Stimulated activated CD8-positive, alpha-beta memory T cell treated with anti-CD3 and anti-CD28 coated beads, Interleukin-7, amount 100 ng/mL, for 4 hours (primary cell): ENCODE measurements around the gene AADACL2.
"Not testable (repeated sequence)": the region's sequence is repeated elsewhere in the genome, so short reads cannot be mapped to it uniquely, and the experiment has no call there.

Experiments
- DNase-seq, 2 donors: peaks; one replicate each; pipeline ENCODE4 v3.0.0-alpha.2; 2020; ENCODE audit warnings: low read depth in 2 of 2

Gene AADACL2, protein sequence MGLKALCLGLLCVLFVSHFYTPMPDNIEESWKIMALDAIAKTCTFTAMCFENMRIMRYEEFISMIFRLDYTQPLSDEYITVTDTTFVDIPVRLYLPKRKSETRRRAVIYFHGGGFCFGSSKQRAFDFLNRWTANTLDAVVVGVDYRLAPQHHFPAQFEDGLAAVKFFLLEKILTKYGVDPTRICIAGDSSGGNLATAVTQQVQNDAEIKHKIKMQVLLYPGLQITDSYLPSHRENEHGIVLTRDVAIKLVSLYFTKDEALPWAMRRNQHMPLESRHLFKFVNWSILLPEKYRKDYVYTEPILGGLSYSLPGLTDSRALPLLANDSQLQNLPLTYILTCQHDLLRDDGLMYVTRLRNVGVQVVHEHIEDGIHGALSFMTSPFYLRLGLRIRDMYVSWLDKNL

DNA sequence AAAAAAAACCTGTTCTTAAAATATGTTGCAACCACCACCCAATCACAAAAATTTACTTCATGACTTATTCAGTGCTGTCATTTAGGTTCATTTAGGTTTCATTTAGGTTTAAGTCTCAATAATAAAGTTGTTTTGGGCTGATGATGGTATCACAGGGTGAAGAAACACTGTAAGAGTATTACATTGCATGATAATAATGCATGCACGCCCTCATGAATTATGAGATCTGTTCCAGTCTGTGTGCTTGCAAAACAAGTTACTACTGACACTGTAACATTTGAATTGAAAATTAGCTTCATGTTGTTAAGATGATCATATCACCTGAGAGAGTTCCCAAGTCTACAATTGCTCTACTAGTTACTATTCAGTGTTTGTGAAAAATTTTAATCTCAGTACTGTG, at the start of gene AADACL2:
TSS of gene AADACL2 (plus strand) at position 315 of the 400 bp plus-strand sequence. CDS start 109 bp downstream, outside the sequence.
- DNase-seq, result no peak

DNA sequence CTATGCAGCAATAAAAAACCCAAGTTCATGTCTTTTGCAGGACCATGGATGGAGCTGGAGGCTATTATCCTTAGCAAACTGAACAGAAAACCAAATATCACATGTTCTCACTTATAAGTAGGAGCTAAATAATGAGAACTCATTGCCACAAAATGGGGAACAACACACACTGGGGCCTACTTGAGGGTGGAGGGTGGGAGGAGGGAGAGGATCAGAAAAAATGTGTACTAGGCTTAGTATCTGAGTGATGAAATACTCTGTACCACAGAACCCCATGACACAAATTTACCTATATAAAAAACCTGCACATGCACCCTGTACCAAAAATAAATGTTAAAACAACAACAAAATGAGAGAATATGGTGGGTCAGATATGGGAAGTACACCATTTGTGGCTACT, 49.6 kb upstream of the AADACL2 start:
- DNase-seq, result no peak

DNA sequence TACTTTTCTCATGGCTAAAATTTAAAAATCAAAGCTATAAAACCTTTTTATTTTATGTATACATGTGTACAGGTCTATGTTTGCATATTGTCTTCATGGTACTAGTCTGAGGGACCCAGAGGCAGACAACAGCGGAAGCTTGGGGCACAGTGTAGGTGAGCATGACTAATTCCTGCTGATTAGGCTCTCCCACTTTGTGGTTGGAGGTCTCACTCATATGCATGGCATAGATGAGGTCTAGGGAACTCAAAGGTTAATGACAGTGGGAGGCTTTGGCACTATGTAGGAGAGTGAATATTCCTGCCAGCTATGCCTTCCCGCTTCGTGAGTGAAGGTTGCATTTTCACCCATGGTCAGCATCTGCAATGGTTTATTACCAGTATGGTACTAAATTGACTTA, 47.5 kb upstream of the AADACL2 start:
- no peak for DNase-seq

DNA sequence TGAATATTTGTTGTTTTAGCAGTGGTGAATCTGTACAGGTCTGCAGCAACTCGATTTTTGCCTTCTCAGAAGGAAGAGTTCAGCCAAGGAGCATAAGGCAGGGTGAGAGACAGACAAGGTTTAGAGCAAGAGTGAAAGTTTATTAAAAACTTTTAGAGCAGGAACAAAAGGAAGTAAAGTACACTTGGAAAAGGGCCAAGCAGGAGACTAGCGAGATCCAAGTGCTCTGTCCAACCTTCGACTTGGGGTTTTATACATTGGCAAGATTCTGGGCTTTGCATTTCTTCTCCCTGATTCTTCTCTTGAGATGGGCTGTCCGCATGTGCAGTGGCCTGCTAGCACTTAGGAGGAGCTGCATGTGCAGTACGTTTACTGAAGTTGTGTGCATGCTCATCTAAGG, 46.7 kb upstream of the AADACL2 start:
- DNase-seq, result no peak

DNA sequence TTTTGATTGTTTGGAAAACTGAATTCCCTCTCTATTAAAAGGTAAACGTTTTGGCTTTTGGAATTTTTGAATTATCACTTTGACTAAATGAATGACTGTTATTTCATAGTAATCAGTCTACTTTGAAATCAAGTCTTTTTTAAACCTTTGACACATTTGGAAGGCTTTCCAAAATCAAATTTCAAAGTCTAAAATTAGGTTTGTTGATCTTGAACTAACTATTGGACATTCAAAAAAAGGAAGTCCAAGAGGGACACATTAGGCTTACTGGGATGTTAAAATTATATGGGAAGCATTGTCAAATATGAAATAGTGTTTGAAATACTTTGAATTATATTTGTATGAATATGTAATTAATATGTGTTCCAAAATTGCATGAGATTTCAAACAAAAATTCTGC, 45.2 kb upstream of the AADACL2 start:
- DNase-seq, result no peak

DNA sequence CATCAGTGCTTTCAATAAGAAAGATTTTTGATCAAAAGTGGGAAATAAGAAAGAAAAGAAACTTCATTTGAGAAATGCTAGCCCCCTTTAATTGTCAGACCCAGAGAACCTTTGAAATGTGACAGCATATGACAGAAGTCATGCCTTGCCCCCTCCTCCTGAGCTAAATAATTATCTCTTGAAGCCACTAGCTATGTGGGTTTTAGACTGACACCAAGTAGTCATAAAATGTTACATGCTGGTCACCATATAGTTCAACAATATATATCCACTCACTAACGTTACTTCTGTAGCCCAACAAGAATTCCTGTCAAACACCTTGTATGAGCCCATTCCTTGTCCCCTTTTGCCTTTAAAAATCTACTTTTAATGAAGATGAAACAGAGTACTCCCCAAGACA, 43.1 kb upstream of the AADACL2 start:
- no peak for DNase-seq

DNA sequence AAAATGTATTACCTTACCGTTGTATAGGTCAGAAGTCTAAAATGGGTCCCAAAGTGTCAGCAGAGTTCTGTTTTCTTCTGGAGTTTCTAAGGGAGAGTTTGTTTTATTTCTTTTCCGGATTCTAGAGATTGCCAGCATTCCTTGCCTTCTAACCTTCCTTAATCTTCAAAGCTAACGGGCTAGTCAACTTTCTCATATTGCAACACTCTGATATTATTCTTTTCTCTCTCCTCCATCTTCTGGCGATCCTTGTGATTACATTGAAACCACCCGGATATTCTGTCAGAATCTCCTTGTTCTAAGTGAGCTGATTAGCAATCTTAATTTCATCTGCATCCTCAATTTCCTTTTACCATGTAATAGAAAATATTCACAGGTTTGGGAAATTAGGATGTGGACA, 36.2 kb upstream of the AADACL2 start:
- DNase-seq, result no peak

DNA sequence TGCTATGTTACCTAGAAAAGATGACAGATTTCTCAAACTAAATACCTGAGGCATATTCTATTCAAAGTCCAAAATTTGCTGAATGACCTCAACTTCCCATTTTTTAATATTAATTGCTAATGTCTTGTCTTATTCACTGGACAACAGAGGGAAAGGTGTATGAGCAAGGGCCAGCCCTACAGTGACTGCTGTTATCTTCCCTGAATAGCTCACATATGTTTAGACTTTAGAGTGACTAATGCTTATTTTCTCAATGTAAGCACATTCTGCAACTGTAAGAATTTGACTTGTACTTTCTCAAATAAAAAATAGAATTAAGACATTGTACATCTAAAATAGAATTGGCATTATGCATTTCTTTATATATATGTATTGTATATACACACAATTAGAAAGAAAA, 26.5 kb upstream of the AADACL2 start:
- no peak for DNase-seq

DNA sequence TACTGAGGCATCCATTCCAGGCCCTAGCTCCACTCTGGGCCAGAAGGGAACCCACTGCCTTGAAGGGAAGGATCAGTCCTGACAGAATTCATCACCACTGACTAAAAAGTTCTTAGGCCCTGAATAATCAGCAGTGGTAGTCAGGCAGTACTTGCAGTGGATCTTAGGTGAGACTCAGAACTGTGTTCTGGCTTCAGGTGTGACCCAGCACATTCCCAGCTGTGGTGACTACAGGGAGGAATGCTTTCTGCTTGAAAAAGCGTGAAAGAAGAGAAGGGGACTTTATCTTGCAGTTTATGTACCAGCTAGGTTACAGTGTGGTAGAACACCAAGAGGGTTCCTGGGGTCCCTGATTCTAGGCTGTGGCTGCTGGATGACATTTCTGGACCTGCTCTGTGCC, 24.9 kb upstream of the AADACL2 start:
- no peak for DNase-seq

DNA sequence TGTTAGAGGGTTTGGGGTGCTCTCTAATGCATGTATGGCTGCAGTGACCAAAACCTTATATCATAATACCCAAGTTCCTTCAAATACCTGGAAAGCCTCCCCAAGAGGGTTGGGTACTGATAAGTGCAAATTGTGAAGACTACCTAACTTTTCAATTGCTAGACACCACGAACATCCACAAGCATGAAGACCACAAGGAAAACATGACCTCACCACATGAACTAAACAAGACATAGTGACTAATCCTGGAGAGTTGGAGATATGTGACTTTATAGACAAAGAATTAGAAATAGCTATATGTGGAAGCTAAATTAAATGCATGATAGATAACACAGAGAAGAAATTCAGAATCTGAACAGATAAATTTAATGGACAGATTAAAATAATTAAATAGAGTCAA, 23.9 kb upstream of the AADACL2 start:
- DNase-seq, result no peak

DNA sequence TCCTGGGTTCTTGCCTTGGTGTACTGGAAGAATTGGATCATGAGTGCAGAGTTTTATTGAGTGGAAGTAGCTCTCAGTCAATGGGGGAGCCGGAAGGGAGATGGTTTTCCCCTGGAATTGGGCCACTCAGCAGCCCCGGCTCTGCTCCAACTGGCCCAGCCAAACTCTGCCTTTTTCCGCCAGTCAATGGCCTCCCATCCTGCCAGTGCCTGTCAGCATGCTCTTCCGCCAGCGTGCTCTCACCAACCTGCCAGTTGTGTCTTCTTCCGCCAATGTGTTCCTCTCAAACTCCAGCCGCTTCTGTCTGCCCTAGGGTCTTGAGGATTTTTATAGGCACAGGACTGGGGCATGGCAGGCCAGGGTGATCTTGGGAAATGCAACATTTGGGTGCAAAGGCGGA, 12.4 kb upstream of the AADACL2 start:
- no peak for DNase-seq

DNA sequence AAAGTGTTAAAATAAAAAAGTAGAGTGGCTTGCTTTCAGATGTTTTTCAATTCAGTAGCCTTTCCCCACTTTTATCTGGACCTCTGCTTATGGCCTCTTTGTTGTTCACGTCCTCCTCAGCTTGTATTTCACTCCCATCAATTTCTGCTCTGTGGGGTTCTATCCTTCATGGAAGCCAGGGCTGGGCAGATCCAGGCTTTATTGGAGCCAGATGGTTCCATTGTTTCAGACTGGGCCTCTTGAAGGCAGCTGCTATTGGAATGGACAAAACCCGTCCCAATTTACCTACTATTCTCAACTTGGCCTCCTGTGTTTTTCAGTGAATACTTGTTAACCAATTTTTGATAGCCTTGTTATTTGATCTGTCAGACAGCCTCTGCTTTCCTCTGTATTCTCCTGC, 10.9 kb upstream of the AADACL2 start:
- no peak for DNase-seq

DNA sequence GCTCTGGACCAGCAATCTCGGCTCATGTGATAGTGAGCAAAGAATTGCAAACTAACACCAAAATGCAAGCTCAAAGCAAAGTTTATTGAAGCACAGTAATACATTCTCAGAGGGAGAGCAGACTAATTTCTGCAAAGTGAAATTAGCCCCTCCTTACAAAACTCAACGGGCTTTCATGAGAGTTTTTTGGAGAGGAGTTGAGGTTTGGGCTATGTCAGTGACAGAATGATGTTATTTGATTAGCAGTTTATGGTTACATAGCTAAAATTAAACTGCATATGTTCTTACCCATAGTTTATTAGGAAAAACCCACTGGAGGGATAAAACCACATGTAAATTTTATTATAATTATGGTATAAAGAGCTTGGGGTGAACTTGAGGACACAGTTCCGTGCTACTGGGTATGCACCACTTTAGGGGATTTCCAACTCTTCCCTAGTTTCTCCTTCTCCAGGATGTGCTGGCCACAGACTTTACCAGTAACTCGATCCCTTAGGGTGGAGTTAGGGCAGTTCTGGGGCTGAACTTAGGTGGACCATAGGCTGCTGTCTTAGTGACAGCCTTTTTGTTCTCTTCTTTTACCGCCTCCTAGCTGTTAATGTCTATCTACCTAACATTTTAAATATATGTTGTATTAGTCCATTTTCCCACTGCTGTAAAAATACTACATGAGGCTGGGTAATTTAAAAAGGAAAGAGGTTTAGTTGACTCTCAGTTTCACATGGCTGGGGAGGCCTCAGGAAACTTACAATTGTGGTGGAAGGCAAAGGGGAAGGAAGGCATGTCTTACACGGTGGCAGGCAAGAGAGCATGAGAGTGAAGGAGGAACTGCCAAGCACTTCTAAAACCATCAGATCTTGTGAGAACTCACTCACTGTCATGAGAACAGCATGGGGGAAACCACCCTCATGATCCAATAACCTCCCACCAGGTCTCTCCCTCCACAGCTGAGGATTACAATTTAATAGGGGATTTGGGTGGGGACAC, 8.9 kb upstream of the AADACL2 start:
- no peak for DNase-seq

DNA sequence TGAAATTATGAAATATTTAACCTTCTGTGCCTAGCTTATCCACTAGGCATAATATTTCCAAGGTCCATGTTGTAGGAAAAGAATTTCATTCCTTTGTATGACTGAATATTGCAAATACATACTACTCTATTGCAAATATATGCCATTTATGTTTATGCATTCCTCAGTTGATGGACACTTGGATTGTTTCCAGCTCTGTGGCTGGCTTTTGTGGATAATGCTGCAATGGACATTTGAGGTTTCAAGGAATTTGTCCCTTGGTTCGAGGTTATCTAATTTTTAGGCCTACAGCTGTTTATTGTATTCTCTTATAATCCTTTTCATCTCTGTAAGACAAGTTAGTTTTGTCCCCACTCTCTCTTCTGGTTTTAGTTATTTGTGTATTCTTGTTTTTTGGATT, 7.7 kb upstream of the AADACL2 start:
- no peak for DNase-seq

DNA sequence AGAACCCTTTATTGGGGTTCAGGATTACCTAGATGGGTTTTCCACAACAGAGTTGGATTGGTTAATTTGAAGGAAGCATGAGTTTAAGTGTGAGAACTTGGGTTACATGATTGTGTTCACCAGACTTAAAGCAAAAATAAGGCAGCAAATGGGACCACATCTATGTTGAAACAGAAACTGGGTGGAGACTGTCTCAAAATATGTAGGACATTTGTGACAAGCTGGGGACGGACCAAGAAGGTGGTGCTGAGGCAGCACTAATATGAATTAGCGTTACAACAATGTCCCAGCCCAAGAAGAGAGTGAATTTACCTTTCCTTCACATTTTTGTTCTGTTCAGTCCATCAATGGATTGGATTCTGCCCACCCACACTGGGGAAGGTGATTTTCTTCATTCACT, 866 bp upstream of the AADACL2 start:
- DNase-seq, result no peak

DNA sequence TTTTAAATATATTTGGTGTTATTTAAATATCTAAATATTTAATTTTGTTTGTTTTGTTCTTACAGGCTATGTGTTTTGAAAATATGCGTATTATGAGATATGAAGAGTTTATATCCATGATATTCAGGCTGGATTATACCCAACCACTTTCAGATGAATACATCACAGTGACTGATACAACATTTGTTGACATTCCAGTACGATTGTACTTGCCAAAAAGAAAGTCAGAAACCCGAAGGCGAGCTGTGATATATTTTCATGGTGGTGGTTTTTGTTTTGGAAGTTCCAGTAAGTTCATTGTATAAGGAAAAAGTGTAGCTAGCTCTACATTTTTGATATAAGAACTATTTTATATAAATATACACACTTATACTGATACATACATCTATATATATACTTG, 6.9 kb downstream of the AADACL2 start:
- no peak for DNase-seq

DNA sequence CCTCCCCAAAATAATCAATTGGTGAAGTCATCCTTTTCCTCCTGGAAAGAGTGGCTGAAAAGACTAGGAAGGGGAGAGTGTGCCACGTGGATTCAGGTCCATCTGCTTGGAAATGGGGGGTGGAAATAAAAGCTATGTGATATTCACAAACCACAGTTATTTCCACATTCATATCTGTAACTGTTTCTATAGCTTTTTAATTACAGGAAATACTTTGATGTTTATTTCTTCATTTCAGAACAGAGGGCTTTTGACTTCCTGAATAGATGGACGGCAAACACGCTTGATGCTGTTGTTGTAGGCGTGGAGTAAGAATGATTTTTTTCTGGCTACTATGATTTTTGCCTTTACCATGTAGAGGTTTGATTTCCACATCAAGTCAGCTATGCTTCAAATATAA, 10.1 kb downstream of the AADACL2 start:
- DNase-seq, result no peak

DNA sequence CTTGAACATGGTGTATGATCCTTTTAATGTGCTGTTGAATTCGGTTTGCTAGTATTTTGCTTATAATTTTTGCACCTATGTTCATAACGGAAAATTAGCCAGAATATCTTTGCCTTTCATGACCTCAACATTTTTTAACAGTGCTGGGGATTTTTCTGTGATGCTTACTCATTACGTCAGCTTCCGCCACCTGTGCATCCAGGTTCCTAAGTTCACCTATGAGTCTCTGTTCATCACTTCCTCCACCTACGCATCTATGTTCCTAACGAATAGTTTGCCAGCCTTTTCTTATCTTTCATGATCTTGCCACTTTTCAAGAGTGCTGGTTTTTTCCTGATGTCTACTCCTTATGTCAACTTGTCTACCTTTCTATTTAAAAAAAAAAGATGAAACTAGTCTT, 16.5 kb downstream of the AADACL2 start:
- no peak for DNase-seq

DNA sequence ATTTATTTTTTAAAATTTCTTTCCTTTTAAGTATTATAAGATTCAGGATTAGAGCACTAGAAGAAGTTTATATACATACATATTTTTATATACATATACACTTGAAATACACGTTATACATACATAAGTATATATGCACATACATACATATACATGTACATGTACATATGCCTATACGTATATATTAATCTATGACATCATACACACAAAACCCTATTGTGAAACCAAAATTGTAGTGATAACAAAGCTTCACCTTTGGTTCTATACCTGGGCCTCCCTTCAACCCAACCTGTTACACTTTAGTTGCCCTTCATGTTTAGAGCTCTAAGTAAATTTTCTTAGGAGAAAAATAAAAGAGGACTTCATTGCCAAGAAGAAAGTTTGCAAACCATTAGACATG, 17.0 kb downstream of the AADACL2 start:
- no peak for DNase-seq

DNA sequence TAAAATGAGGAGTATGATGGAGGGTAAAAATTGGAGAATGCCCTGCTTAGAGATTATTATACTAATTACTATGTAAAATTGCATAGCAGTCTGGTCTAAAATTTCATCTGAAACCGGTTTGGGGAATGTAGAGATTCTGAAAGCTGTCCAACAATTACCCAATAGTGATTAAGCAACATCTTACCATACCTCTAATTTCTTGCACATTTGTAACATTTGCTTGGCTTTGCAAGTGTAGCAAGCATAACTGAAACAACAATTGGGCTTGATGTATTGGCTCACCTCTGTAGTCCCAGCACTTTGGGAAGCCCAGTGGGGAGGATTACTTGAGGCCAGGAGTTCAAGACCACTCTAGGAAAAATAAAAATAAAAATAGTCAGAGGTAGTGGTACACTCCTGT, 17.4 kb downstream of the AADACL2 start:
- no peak for DNase-seq

DNA sequence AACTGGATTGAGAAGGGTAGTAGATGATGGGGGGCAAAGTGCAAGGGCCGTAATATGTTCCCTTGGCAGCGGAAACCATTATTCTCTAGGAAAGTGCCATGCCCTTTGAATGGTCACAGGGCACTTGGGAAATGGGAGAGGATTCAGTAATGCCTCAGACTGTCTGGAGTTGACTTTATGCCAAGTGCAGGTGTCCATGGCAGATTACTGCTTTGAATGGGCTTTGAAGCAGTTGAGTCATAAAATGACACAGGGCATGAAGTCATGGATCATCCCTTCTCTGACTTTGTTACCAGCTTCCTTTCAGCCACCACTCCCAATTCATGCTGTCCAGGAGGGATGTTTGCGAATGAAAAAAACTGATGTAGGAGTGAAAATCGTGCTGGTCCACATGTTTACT, 20.1 kb downstream of the AADACL2 start:
- no peak for DNase-seq

DNA sequence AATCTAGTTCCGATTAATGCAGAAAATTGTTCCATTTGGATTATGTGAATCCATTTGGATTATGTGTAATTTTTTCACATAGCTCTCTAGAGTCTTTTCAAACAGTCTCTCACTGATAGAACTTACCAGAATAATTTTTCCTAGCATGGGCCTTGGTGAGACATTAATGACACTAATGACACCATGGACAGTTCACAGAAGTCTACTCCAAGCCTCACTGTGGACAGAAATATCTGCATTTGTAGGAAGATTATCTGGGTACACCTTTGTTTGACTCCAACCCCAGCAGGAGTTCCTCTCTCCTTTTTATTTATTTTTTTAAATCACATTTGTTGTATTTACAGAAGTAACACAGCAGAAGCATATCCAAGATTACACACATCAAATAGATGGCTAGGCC, 27.9 kb downstream of the AADACL2 start:
- DNase-seq, result no peak

DNA sequence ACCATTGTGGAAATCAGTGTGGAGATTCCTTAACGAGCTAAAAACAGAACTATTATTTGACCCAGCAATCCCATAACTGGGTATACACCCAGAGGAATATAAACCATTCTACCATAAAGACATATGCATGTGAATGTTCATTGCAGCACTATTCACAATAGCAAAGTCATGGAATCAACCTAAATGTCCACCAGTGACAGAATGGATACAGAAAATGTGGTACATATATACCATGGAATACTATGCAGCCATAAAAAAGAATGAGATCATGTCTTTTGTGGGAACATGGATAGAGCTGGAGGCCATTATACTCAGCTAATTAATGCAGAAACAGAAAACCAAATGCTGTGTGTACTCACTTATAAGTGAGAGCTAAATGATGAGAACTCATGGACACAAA, 31.0 kb downstream of the AADACL2 start:
- DNase-seq, result not testable (repeated sequence)
